Measurements from ENCODE around the gene CSMD2. TPM values are rescaled to one million over a fixed set of nuclear protein-coding genes. Genes with fewer than 3 reads are reported as not detected.

Gene CSMD2
- polyA plus RNA-seq, 1 experiment, result 2.3 TPM

DNA sequence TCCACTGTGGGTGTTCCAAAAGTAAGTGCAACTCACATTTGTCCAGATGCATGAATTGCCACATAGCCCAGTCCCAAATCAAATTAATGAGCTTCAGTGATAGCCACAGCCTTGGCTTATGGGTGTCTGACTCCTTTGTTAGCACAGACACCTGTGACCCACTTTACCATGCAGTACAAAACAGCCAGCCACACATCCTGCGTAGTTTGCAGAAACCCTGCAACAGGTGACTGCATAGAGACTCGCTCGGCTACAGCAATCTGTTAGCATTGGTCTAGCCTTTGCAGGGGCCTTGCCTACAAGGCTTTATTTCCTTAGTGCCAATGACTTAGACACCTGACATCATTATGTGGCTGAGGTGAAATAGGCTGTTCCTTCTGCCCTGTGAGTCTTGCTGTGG, 135.5 kb downstream of the CSMD2 start:
- CTCF ChIA-PET, result no interaction called here
- POLR2A ChIA-PET, result no interaction called here
- H3K27me3 ChIP-seq (ENCODE audit: control insufficient read depth, insufficient read depth, low read length), result no peaks in the 10 kb centered on the region

DNA sequence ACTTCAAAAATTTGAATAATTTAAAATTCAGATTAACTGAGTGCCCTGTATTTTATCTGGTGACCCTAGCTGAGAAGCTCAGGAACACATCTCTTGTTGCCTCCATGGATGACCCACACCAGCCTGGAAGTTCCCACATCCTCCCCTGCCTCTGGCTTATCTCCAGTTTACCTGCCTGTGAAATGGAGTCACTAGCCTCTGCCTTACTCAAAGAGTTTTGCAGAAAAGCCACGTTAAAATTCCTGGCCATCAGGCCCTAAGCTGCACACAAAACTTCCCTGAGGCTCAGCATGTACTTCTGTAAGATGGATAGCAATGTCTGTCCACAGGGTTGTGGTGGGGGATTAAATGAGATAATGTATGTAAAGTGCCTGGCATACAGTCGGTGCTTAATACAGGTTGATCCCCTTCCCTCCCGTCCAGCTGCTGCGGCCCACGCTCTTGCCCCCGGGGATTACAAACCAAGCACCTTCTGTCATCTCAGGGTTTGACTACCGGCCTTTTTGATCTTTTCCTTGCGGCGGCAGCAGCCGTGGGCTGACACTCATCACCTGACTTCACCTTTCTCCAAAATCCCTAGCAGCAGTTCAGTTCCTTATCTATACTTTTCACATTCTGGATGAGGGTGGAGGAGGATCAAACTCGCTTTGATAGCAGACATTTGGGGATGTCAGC, 136.5 kb downstream of the CSMD2 start:
- no peak for DNase-seq (ENCODE audit: low read depth, low spot score)
- no peaks in the 10 kb centered on the region for H3K9me3 ChIP-seq (ENCODE audit: control insufficient read depth, insufficient read depth, low read length)
- H3K27me3 ChIP-seq (ENCODE audit: control insufficient read depth, insufficient read depth, low read length), result no peaks in the 10 kb centered on the region
- ChIA-PET POLR2A (no interaction called here), CTCF (no interaction called here)
- TF ChIP-seq, protein P1, sequence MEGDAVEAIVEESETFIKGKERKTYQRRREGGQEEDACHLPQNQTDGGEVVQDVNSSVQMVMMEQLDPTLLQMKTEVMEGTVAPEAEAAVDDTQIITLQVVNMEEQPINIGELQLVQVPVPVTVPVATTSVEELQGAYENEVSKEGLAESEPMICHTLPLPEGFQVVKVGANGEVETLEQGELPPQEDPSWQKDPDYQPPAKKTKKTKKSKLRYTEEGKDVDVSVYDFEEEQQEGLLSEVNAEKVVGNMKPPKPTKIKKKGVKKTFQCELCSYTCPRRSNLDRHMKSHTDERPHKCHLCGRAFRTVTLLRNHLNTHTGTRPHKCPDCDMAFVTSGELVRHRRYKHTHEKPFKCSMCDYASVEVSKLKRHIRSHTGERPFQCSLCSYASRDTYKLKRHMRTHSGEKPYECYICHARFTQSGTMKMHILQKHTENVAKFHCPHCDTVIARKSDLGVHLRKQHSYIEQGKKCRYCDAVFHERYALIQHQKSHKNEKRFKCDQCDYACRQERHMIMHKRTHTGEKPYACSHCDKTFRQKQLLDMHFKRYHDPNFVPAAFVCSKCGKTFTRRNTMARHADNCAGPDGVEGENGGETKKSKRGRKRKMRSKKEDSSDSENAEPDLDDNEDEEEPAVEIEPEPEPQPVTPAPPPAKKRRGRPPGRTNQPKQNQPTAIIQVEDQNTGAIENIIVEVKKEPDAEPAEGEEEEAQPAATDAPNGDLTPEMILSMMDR (IDR thresholded peaks at IDR 0.05; ENCODE audit: low read depth, low read length), result no peak
- H3K4me3 ChIP-seq (ENCODE audit: low read depth, low read length), result no peak overlapping the region
- no peak overlapping the region for H3K27ac ChIP-seq (ENCODE audit: low read depth, low read length)

More for the DNA sequence above, 135.5 kb downstream of the CSMD2 start:
- TF ChIP-seq, protein P1 (IDR thresholded peaks at IDR 0.05; ENCODE audit: low read depth, low read length), result no peak
- no peak overlapping the region for H3K4me3 ChIP-seq (ENCODE audit: low read depth, low read length)
- H3K27ac ChIP-seq (ENCODE audit: low read depth, low read length), result no peak overlapping the region
- DNase-seq (ENCODE audit: low read depth, low spot score), result no peak
- H3K9me3 ChIP-seq (ENCODE audit: control insufficient read depth, insufficient read depth, low read length), result no peaks in the 10 kb centered on the region

DNA sequence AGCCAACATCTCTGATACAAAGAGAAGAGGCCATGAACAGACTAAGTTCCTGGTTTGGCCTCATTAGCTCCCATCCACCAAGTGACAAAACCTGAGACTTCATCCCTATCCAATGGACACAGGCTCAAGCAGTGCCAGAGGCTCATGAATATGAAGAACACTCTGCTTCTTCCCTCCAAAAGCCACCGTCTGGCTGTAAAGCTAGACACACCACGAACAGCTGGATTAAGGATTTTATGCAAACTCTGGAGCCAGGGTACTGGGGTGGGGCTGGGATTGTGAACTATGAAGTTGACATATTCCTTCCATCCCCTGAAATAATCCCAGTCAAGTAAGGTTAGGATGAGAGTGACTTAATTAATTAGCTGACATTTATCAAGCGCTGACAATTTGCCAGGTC, 139.4 kb downstream of the CSMD2 start:
- Histone ChIP-seq H3K27ac (ENCODE audit: low read depth, low read length) (no peak overlapping the region), H3K4me3 (ENCODE audit: low read depth, low read length) (no peak overlapping the region), H3K9me3 (ENCODE audit: control insufficient read depth, insufficient read depth, low read length) (no peaks in the 10 kb centered on the region), H3K27me3 (ENCODE audit: control insufficient read depth, insufficient read depth, low read length) (no peaks in the 10 kb centered on the region)
- TF ChIP-seq, protein P1 (IDR thresholded peaks at IDR 0.05; ENCODE audit: low read depth, low read length), result no peak
- ChIA-PET POLR2A (no interaction called here), CTCF (interaction anchor here (1.5 kb wide), 1 partner anchor 12 kb away, joined by 5 read pairs; no protein-coding TSS in a partner anchor)
- DNase-seq (ENCODE audit: low read depth, low spot score), result no peak

DNA sequence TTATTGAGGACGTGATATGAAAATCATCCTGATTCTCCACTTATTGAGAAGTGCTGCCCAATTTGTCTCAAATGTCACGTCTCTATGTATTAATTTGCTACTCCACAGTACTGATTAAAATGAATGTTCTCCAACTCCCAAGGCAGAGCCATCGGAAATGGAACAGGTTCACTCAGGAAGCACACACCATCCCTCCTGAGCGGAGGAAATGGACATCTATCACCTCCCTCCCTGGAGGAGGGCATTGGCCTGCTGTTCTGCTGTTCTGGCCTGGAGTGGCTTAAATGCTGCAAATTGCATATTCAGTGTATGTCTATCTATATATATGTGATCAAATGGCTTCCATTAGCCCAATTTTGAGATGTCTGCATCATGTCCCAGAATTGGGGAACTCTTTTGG, 140.5 kb downstream of the CSMD2 start:
- TF ChIP-seq, protein P1 (IDR thresholded peaks at IDR 0.05; ENCODE audit: low read depth, low read length), result no peak
- Histone ChIP-seq H3K4me3 (ENCODE audit: low read depth, low read length) (no peak overlapping the region), H3K9me3 (ENCODE audit: control insufficient read depth, insufficient read depth, low read length) (no peaks in the 10 kb centered on the region), H3K27ac (ENCODE audit: low read depth, low read length) (no peak overlapping the region), H3K27me3 (ENCODE audit: control insufficient read depth, insufficient read depth, low read length) (no peaks in the 10 kb centered on the region)
- DNase-seq (ENCODE audit: low read depth, low spot score), result no peak
- ChIA-PET POLR2A (no interaction called here), CTCF (no interaction called here)

DNA sequence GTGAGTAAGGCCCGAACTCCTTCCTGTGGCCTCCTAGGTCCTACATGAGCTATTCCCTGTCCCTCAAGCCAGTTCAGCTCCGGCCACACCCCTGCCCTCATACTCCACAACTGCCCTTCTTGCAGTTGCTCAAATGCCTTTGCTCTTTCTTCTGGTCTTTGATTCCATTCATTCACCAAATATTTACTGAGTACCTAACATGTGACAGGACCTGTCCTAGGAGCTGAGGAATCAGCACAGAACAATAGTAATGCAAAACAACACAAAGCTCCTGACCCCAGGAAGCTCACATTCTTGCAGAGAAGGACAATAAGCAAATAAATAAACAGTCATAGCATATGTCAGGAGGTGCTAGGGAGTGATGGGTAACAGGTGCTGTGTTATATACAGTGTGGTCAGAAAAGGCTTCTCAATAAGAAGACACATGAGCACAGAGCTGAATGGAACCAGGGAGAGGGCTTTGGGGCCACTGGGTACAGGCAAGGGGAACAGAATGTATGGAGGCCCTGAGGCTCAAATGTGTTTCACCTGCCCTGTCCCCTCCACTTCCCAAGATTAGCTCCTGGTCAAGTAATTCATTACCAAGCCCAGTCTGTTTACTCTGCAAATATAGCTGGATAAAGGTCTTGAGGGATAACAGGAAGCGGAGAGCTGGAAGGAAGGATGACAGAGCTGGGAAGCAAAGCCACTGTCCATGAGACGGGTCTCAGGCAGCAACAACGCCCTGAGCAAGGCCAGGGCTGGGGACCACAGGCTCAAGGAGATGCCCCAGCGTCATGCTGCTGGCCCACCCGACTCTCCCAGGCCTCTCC, 145.1 kb downstream of the CSMD2 start:
- ChIA-PET POLR2A (no interaction called here), CTCF (no interaction called here)
- H3K27ac ChIP-seq (ENCODE audit: low read depth, low read length), result no peak overlapping the region
- no peak for DNase-seq (ENCODE audit: low read depth, low spot score)
- no peaks in the 10 kb centered on the region for H3K27me3 ChIP-seq (ENCODE audit: control insufficient read depth, insufficient read depth, low read length)
- TF ChIP-seq, protein P1 (IDR thresholded peaks at IDR 0.05; ENCODE audit: low read depth, low read length), result no peak
- H3K9me3 ChIP-seq (ENCODE audit: control insufficient read depth, insufficient read depth, low read length), result no peaks in the 10 kb centered on the region
- H3K4me3 ChIP-seq (ENCODE audit: low read depth, low read length), result no peak overlapping the region
